Fibroblast of mammary gland (primary cell): Measurements from ENCODE around the gene VWC2L.

Experiments
- DNase-seq: peaks from one replicate; pipeline ENCODE4 v3.0.0-alpha.2; 2010; ENCODE audit warnings: low read depth
- H3K4me3 ChIP-seq: 2 replicates; pipeline ENCODE4 v1.5.1; 2011; ENCODE audit warnings: low read depth, mild to moderate bottlenecking, low read length, moderate library complexity; ENCODE audit not compliant: control insufficient read depth
- CTCF ChIP-seq: conservative IDR thresholded peaks from 2 replicates; pipeline ENCODE4 v1.5.1; 2011; ENCODE audit warnings: low read depth, low read length, inconsistent platforms; ENCODE audit not compliant: control insufficient read depth, insufficient read depth

VWC2L gene

GRCh38 chr2:214378455-214379103 is 32.3 kb upstream of the VWC2L start:
- no peak overlapping the region for H3K4me3 ChIP-seq
- no peak for DNase-seq
- no peak for TF ChIP-seq CTCF

GRCh38 chr2:214379227-214379626 is 31.6 kb upstream of the VWC2L start:
- no peak for DNase-seq
- no peak overlapping the region for H3K4me3 ChIP-seq
- TF ChIP-seq CTCF: no peak

GRCh38 chr2:214380681-214381080 is 30.2 kb upstream of the VWC2L start:
- DNase-seq: no peak
- no peak overlapping the region for H3K4me3 ChIP-seq
- no peak for TF ChIP-seq CTCF

- DNase-seq: no peak
- TF ChIP-seq CTCF: no peak
- H3K4me3 ChIP-seq: no peak overlapping the region
Measured at GRCh38 chr2:214382229-214382628, 28.6 kb upstream of the VWC2L start.

- H3K4me3 ChIP-seq: no peak overlapping the region
- DNase-seq: no peak
- TF ChIP-seq CTCF: no peak
Measured at GRCh38 chr2:214386720-214387119, 24.1 kb upstream of the VWC2L start.

GRCh38 chr2:214389334-214389733 is 21.5 kb upstream of the VWC2L start:
- no peak for TF ChIP-seq CTCF
- DNase-seq: no peak
- no peak overlapping the region for H3K4me3 ChIP-seq

GRCh38 chr2:214393796-214394195 is 17.1 kb upstream of the VWC2L start:
- no peak overlapping the region for H3K4me3 ChIP-seq
- DNase-seq: no peak
- no peak for TF ChIP-seq CTCF
